ENCODE measurements around the gene BRD3.
A peak's percentile ranks its signal among the peaks of the same experiment; 100 is the strongest.
"Not testable (repeated sequence)": the region's sequence is repeated elsewhere in the genome, so short reads cannot be mapped to it uniquely, and the experiment has no call there.

The BRD3 gene

DNA sequence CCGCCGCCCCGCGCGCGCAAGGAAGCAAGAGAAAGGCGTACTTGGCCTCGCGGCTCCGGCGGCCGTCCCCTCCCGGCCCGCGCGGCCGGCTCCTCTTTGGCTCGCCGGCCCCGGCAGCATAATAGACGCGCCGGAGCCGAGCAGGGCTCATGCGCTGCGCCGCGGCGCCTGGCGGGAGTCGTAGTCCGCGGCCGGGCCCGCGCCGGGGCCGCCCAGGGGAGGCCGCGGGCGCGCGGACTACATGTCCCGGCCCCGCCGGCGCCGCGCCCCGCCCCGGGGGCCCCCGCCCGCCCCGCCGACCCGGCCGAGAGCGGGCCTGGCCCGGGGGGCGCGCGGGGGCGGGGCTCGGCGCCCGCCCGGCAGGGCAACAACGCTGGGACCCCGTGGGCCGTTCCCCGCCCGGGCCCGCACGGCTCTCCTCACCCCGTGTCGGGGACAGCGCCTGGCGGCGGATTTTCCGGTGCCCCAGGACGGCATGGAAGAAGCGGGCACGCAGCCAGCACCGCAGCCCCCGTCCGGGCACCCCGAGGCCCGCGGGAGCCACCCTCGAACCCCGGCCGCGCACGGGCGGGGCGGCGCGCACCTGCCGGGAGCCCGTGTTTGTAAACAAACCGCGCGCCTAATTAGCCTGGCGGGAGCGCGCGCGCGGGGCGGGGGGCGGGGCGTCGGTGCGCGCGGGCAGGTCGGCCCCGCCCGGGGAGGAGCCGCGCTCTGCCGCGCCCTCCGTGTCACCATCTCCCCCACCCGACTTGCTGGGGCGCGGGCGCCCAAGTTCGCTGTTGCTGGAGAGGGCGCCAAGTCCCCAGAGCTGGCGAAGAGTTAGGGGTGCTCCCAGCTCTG, at the start of gene BRD3:
Gene BRD3, minus strand, starts transcription at position 123 of the 840 bp plus-strand sequence. CDS start 14,549 bp downstream, outside the sequence.
- H3K27ac ChIP-seq, result peak within 1 kb of the TSS; percentile 100
- TF ChIP-seq, protein P1, sequence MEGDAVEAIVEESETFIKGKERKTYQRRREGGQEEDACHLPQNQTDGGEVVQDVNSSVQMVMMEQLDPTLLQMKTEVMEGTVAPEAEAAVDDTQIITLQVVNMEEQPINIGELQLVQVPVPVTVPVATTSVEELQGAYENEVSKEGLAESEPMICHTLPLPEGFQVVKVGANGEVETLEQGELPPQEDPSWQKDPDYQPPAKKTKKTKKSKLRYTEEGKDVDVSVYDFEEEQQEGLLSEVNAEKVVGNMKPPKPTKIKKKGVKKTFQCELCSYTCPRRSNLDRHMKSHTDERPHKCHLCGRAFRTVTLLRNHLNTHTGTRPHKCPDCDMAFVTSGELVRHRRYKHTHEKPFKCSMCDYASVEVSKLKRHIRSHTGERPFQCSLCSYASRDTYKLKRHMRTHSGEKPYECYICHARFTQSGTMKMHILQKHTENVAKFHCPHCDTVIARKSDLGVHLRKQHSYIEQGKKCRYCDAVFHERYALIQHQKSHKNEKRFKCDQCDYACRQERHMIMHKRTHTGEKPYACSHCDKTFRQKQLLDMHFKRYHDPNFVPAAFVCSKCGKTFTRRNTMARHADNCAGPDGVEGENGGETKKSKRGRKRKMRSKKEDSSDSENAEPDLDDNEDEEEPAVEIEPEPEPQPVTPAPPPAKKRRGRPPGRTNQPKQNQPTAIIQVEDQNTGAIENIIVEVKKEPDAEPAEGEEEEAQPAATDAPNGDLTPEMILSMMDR (conservative IDR thresholded peaks at IDR 0.05), result no peak

GRCh38 chr9:134112561-134112960, 44.7 kb upstream of the BRD3 start:
- no peak overlapping the region for H3K27ac ChIP-seq
- TF ChIP-seq, protein P1 (conservative IDR thresholded peaks at IDR 0.05), result no peak

DNA sequence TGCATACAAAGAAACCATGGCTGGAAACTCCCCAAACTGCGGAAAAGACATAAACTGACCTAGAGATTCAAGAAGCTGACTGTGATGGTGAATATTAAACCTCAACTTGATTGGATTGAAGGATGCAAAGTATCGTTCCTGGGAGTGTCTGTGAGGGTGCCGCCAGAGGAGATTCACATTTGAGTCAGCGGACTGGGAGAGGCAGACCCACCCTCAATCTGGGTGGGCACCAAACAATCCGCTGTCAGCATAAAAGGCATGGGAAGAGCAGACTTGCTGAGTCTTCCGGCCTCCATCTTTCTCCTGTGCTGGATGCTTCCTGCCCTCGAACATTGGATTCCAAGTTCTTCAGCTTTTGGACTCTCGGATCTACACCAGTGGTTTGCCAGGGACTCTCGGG, 43.2 kb upstream of the BRD3 start:
- no peak overlapping the region for H3K27ac ChIP-seq

GRCh38 chr9:134103391-134103998, 35.7 kb upstream of the BRD3 start:
- no peak overlapping the region for H3K27ac ChIP-seq
- TF ChIP-seq, protein P1 (conservative IDR thresholded peaks at IDR 0.05), result no peak

More for the DNA sequence above, 43.2 kb upstream of the BRD3 start:
- TF ChIP-seq, protein P1 (conservative IDR thresholded peaks at IDR 0.05), result no peak

- TF ChIP-seq, protein P1 (conservative IDR thresholded peaks at IDR 0.05), result no peak
These were observed 33.9 kb upstream of the BRD3 start for GRCh38 chr9:134101623-134102149.

DNA sequence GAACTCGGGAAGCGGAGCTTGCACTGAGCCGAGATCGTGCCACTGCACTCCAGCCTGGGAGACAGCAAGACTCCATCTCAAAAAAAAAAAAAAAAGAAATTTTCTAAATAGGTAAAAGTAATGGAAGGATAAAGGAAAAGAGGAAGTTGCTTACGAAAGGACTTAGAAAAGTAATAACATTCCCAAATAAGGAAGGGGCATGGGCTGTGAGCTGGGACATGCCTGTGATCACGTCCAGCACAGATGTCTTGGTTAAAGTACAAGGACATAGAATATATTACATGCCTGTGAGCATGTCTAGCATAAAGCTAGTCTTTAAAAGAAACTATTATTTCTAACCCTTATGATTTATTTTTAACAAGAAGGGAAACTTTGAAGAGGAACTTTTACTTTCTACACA, 33.3 kb upstream of the BRD3 start:
- H3K27ac ChIP-seq, result not testable (repeated sequence)

More at GRCh38 chr9:134101623-134102149, 33.9 kb upstream of the BRD3 start:
- H3K27ac ChIP-seq, result no peak overlapping the region

- TF ChIP-seq, protein P1 (conservative IDR thresholded peaks at IDR 0.05), result no peak
- H3K27ac ChIP-seq, result no peak overlapping the region
These were observed 32.2 kb upstream of the BRD3 start for GRCh38 chr9:134100040-134100439.

All from VCaP (cell line).